MM.1S (cell line): ENCODE measurements around the gene SGMS1.

ENCODE experiments used
- DNase-seq: peaks from one replicate; pipeline ENCODE4 v3.0.0-alpha.2; 2015
- H2AFZ ChIP-seq: fragments of 300-600 bp; sonication (generic); 2 replicates; pipeline ENCODE4 v1.6.0; 2016; ENCODE audit warnings: antibody characterized with exemption, low read length
- H3F3A ChIP-seq: fragments of 300-600 bp; sonication (generic); 2 replicates; pipeline ENCODE4 v1.6.1; 2016; ENCODE audit warnings: mild to moderate bottlenecking, antibody characterized with exemption, low read length, moderate library complexity, mixed read lengths; ENCODE audit not compliant: insufficient read depth
- H3K27ac ChIP-seq: fragments of 300-600 bp; sonication (generic); 2 replicates; pipeline ENCODE4 v1.5.1; 2016; ENCODE audit warnings: mild to moderate bottlenecking, low read length
- H3K27me3 ChIP-seq: fragments of 300-600 bp; sonication (generic); replicated peaks from 2 replicates; pipeline ENCODE4 v1.6.0; 2016; ENCODE audit warnings: low read length; ENCODE audit not compliant: insufficient read depth
- H3K36me3 ChIP-seq: fragments of 300-600 bp; sonication (generic); replicated peaks from 2 replicates; pipeline ENCODE4 v1.6.1; 2016; ENCODE audit warnings: mild to moderate bottlenecking, low read length, mixed read lengths; ENCODE audit not compliant: insufficient read depth
- H3K4me1 ChIP-seq: fragments of 300-600 bp; sonication (generic); 2 replicates; pipeline ENCODE4 v1.6.1; 2016; ENCODE audit warnings: low read length, mixed read lengths
- H3K4me2 ChIP-seq: fragments of 300-600 bp; sonication (generic); 2 replicates; pipeline ENCODE4 v1.6.0; 2016; ENCODE audit warnings: low read depth, low read length
- H3K4me3 ChIP-seq: fragments of 300-600 bp; sonication (generic); 2 replicates; pipeline ENCODE4 v1.5.1; 2016; ENCODE audit warnings: low read length, mixed read lengths
- H3K79me2 ChIP-seq: fragments of 300-600 bp; sonication (generic); 2 replicates; pipeline ENCODE4 v1.6.1; 2016; ENCODE audit warnings: mixed run types, low read length, mixed read lengths
- H3K9ac ChIP-seq: fragments of 300-600 bp; sonication (generic); 2 replicates; pipeline ENCODE4 v1.6.1; 2016; ENCODE audit warnings: low read length, mixed read lengths
- H3K9me2 ChIP-seq: fragments of 300-600 bp; sonication (generic); replicated peaks from 2 replicates; pipeline ENCODE4 v1.6.1; 2016; ENCODE audit warnings: mild to moderate bottlenecking, low read length, mixed read lengths; ENCODE audit not compliant: insufficient read depth
- H3K9me3 ChIP-seq: fragments of 300-600 bp; sonication (generic); replicated peaks from 2 replicates; pipeline ENCODE4 v1.6.1; 2016; ENCODE audit warnings: mild to moderate bottlenecking, low read length, mixed read lengths; ENCODE audit not compliant: insufficient read depth
- H4K20me1 ChIP-seq: fragments of 300-600 bp; sonication (generic); 2 replicates; pipeline ENCODE4 v1.6.1; 2016; ENCODE audit warnings: mild to moderate bottlenecking, low read length, moderate library complexity, mixed read lengths; ENCODE audit not compliant: insufficient read depth
- CTCF ChIP-seq: fragments of 300-600 bp; sonication (generic); IDR thresholded peaks from 2 replicates; pipeline ENCODE4 v1.5.1; 2016; ENCODE audit warnings: antibody characterized with exemption, low read length, mixed read lengths
- EZH2 ChIP-seq: fragments of 300-600 bp; sonication (generic); optimal IDR thresholded peaks from 2 replicates; pipeline ENCODE3; 2017; ENCODE audit warnings: low read depth, mild to moderate bottlenecking, antibody characterized with exemption, low read length, mixed read lengths
- EZH2phosphoT487 ChIP-seq: fragments of 300-600 bp; sonication (generic); IDR thresholded peaks from 2 replicates; pipeline ENCODE4 v1.6.1; 2018; ENCODE audit warnings: antibody characterized with exemption, low read length

Gene SGMS1

GRCh38 chr10:50394832-50395231, 228.9 kb downstream of the SGMS1 start:
- Histone ChIP-seq H3K79me2 (no peaks in the 10 kb centered on the region), H3K27ac (no peak overlapping the region), H3K36me3 (no peaks in the 10 kb centered on the region), H3K4me1 (no peaks in the 10 kb centered on the region), H3K4me2 (no peak overlapping the region), H3K9me3 (no peaks in the 10 kb centered on the region), H3K9ac (no peak overlapping the region), H3K27me3 (no peaks in the 10 kb centered on the region), H2AFZ (no peak overlapping the region), H3F3A (no peaks in the 10 kb centered on the region), H4K20me1 (no peaks in the 10 kb centered on the region), H3K4me3 (no peak overlapping the region), H3K9me2 (no peaks in the 10 kb centered on the region)
- no peak for DNase-seq
- TF ChIP-seq EZH2phosphoT487 (no peak), CTCF (no peak), EZH2 (no peak)

- Histone ChIP-seq H3K4me1 (no peaks in the 10 kb centered on the region), H3K9me2 (no peaks in the 10 kb centered on the region), H3K27me3 (no peaks in the 10 kb centered on the region), H3K36me3 (no peaks in the 10 kb centered on the region), H3K4me3 (no peak overlapping the region), H3K9me3 (no peaks in the 10 kb centered on the region), H3K79me2 (no peaks in the 10 kb centered on the region), H3F3A (no peaks in the 10 kb centered on the region), H4K20me1 (no peaks in the 10 kb centered on the region), H2AFZ (no peak overlapping the region), H3K4me2 (no peak overlapping the region), H3K9ac (no peak overlapping the region), H3K27ac (no peak overlapping the region)
- DNase-seq = no peak
- TF ChIP-seq EZH2 = no peak
Measured at GRCh38 chr10:50393784-50394467, 229.8 kb downstream of the SGMS1 start.

GRCh38 chr10:50392966-50393718, 230.6 kb downstream of the SGMS1 start:
- DNase-seq = no peak
- Histone ChIP-seq H3K4me1 (no peaks in the 10 kb centered on the region), H2AFZ (no peak overlapping the region), H3K9me2 (no peaks in the 10 kb centered on the region), H3K9me3 (no peaks in the 10 kb centered on the region), H3F3A (no peaks in the 10 kb centered on the region), H3K79me2 (no peaks in the 10 kb centered on the region), H3K27me3 (no peaks in the 10 kb centered on the region), H3K36me3 (no peaks in the 10 kb centered on the region), H3K4me3 (no peak overlapping the region), H3K9ac (no peak overlapping the region), H3K27ac (no peak overlapping the region), H3K4me2 (no peak overlapping the region), H4K20me1 (no peaks in the 10 kb centered on the region)
- TF ChIP-seq EZH2phosphoT487 = no peak

GRCh38 chr10:50392426-50392825, 231.3 kb downstream of the SGMS1 start:
- H3K9me3 ChIP-seq = no peaks in the 10 kb centered on the region
- no peak overlapping the region for H2AFZ ChIP-seq
- H3K4me3 ChIP-seq = no peak overlapping the region
- no peak for TF ChIP-seq EZH2
- no peak for TF ChIP-seq EZH2phosphoT487
- no peak for TF ChIP-seq CTCF
- no peak overlapping the region for H3K9ac ChIP-seq
- no peaks in the 10 kb centered on the region for H3K27me3 ChIP-seq
- no peaks in the 10 kb centered on the region for H4K20me1 ChIP-seq
- H3K79me2 ChIP-seq = no peaks in the 10 kb centered on the region
- no peaks in the 10 kb centered on the region for H3K36me3 ChIP-seq
- H3K4me2 ChIP-seq = no peak overlapping the region
- no peak overlapping the region for H3K27ac ChIP-seq
- H3F3A ChIP-seq = no peaks in the 10 kb centered on the region
- peaks cover 6% of the 10 kb centered on the region; the same call in 1 of the 2 replicates for H3K4me1 ChIP-seq
- H3K9me2 ChIP-seq = no peaks in the 10 kb centered on the region
- no peak for DNase-seq
